Trophoblast cell (in vitro differentiated cells and primary cell): ENCODE measurements around the gene ZNF195.
"Not testable (repeated sequence)": the region's sequence is repeated elsewhere in the genome, so short reads cannot be mapped to it uniquely, and the experiment has no call there.

Experiments used
- DNase-seq, 2 donors: peaks; one replicate each; pipeline ENCODE4 v3.0.0-alpha.2; 2016
- H2AFZ ChIP-seq: 2 replicates; pipeline ENCODE4 v1.6.1; 2013; ENCODE audit warnings: low read length, moderate library complexity, mild to moderate bottlenecking; ENCODE audit not compliant: insufficient read depth, poor library complexity
- H2AK5ac ChIP-seq: 2 replicates; pipeline ENCODE4 v1.6.1; 2013; ENCODE audit warnings: mild to moderate bottlenecking, low read length
- H2BK120ac ChIP-seq: 2 replicates; pipeline ENCODE4 v1.6.1; 2013; ENCODE audit warnings: low read length, mild to moderate bottlenecking, moderate library complexity; ENCODE audit not compliant: insufficient read depth, poor library complexity
- H2BK12ac ChIP-seq: 2 replicates; pipeline ENCODE4 v1.6.1; 2013; ENCODE audit warnings: mild to moderate bottlenecking, low read length, moderate library complexity
- H2BK5ac ChIP-seq: 2 replicates; pipeline ENCODE4 v1.6.1; 2013; ENCODE audit warnings: low read length, low read depth, moderate library complexity, mild to moderate bottlenecking; ENCODE audit not compliant: poor library complexity
- H3K14ac ChIP-seq: 2 replicates; pipeline ENCODE4 v1.6.1; 2013; ENCODE audit warnings: mild to moderate bottlenecking, low read length
- H3K18ac ChIP-seq: 2 replicates; pipeline ENCODE4 v1.6.1; 2013; ENCODE audit warnings: mild to moderate bottlenecking, low read length
- H3K23ac ChIP-seq: 2 replicates; pipeline ENCODE4 v1.6.1; 2013; ENCODE audit warnings: low read length
- H3K27ac ChIP-seq: 2 replicates; pipeline ENCODE4 v1.5.1; 2013; ENCODE audit warnings: low read depth, mild to moderate bottlenecking, inconsistent platforms, low read length, moderate library complexity
- H3K27me3 ChIP-seq: 2 replicates; pipeline ENCODE4 v1.6.1; 2013; ENCODE audit warnings: inconsistent platforms, mild to moderate bottlenecking, low read length, moderate library complexity; ENCODE audit not compliant: insufficient read depth
- H3K36me3 ChIP-seq, 2 experiments: 1 replicate in 1 of 2; 2 replicates in 1 of 2; pipeline ENCODE4 v1.6.1; 2013; ENCODE audit warnings: low read length in 2 of 2, mild to moderate bottlenecking in 2 of 2, moderate library complexity in 1 of 2; ENCODE audit not compliant: insufficient read depth in 2 of 2, control insufficient read depth in 1 of 2
- H3K4ac ChIP-seq: 2 replicates; pipeline ENCODE4 v1.6.1; 2013; ENCODE audit warnings: low read depth, mild to moderate bottlenecking, low read length, moderate library complexity
- H3K4me1 ChIP-seq, 2 experiments: 1 replicate in 1 of 2; 2 replicates in 1 of 2; pipeline ENCODE4 v1.6.1; 2013; ENCODE audit warnings: low read length in 2 of 2, mild to moderate bottlenecking in 2 of 2, moderate library complexity in 1 of 2; ENCODE audit not compliant: insufficient read depth in 2 of 2, control insufficient read depth in 1 of 2
- H3K4me2 ChIP-seq: 2 replicates; pipeline ENCODE4 v1.6.1; 2013; ENCODE audit warnings: inconsistent platforms, mild to moderate bottlenecking, low read length, moderate library complexity
- H3K4me3 ChIP-seq: 2 replicates; pipeline ENCODE4 v1.5.1; 2013; ENCODE audit warnings: mild to moderate bottlenecking, low read depth, low read length, inconsistent platforms
- H3K79me1 ChIP-seq: one replicate; pipeline ENCODE4 v1.6.1; 2013; ENCODE audit warnings: low read length
- H3K79me2 ChIP-seq: 2 replicates; pipeline ENCODE4 v1.6.1; 2013; ENCODE audit warnings: low read length, mild to moderate bottlenecking; ENCODE audit not compliant: control insufficient read depth, insufficient read depth, poor library complexity
- H3K9ac ChIP-seq: 2 replicates; pipeline ENCODE4 v1.6.1; 2013; ENCODE audit warnings: mild to moderate bottlenecking, low read length
- H3K9me3 ChIP-seq: 2 replicates; pipeline ENCODE4 v1.6.1; 2013; ENCODE audit warnings: low read depth, mild to moderate bottlenecking, control low read depth, inconsistent platforms, low read length; ENCODE audit not compliant: insufficient read depth
- H4K12ac ChIP-seq: 2 replicates; pipeline ENCODE4 v1.6.1; 2013; ENCODE audit warnings: low read depth, mild to moderate bottlenecking, low read length, moderate library complexity
- H4K8ac ChIP-seq: 2 replicates; pipeline ENCODE4 v1.6.1; 2013; ENCODE audit warnings: low read depth, mild to moderate bottlenecking, low read length, moderate library complexity
- H4K91ac ChIP-seq: one replicate; pipeline ENCODE4 v1.6.1; 2013; ENCODE audit warnings: low read depth, mild to moderate bottlenecking, low read length, moderate library complexity
- WGBS: extraction: QIAGEN DNeasy Blood & Tissue Kit; methylation state at CpG from one replicate; pipeline ENCODE4 v1.1.7; 2013; ENCODE audit warnings: missing lambda C conversion rate; ENCODE audit not compliant: insufficient read length, insufficient coverage; ENCODE audit errors: extremely low coverage; 5-methylcytosine and 5-hydroxymethylcytosine counted together

Gene ZNF195

DNA sequence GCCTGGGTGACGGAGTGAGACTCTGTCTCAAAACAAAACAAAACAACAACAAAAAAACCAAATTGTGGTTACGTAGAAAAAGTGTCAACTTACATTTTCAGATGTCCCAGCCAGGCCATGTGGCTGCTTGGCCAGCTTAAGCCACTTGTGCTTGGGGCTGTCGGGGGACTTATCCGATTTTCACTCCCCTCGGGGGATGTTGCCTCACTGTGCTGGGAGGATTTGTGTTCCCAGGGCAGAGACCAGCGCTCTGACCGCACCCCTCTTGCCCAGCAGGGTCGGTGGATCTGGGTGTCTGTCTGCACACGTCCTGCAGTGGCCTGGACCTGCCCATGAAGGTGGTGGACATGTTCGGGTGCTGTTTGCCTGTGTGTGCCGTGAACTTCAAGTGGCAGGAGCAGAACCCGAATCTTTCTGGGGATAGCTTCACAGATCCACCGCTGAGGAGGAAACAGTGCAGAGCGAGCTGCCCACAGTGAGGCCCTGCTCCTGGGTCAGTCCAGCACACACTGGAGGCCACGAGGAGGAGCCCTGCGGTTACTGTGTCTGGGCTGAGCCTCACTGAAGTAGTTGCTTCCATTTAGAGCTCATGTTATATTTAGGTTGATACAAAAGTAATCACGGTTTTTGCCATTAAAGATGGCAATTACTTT, 27.4 kb upstream of the ZNF195 start:
- not testable (repeated sequence) for H3K9ac ChIP-seq, H2BK5ac ChIP-seq, H2AK5ac ChIP-seq, H3K36me3 ChIP-seq, H2AFZ ChIP-seq, H3K27me3 ChIP-seq, H4K12ac ChIP-seq, H3K4ac ChIP-seq, H3K4me1 ChIP-seq, DNase-seq, H4K8ac ChIP-seq, H3K27ac ChIP-seq, H2BK12ac ChIP-seq, H3K9me3 ChIP-seq, H3K79me2 ChIP-seq, H3K14ac ChIP-seq, H3K23ac ChIP-seq, H3K18ac ChIP-seq, H2BK120ac ChIP-seq, H3K4me2 ChIP-seq, H3K4me3 ChIP-seq, H4K91ac ChIP-seq, H3K79me1 ChIP-seq
- no CpG with 5 or more reads among the region's 17 CpGs for WGBS

DNA sequence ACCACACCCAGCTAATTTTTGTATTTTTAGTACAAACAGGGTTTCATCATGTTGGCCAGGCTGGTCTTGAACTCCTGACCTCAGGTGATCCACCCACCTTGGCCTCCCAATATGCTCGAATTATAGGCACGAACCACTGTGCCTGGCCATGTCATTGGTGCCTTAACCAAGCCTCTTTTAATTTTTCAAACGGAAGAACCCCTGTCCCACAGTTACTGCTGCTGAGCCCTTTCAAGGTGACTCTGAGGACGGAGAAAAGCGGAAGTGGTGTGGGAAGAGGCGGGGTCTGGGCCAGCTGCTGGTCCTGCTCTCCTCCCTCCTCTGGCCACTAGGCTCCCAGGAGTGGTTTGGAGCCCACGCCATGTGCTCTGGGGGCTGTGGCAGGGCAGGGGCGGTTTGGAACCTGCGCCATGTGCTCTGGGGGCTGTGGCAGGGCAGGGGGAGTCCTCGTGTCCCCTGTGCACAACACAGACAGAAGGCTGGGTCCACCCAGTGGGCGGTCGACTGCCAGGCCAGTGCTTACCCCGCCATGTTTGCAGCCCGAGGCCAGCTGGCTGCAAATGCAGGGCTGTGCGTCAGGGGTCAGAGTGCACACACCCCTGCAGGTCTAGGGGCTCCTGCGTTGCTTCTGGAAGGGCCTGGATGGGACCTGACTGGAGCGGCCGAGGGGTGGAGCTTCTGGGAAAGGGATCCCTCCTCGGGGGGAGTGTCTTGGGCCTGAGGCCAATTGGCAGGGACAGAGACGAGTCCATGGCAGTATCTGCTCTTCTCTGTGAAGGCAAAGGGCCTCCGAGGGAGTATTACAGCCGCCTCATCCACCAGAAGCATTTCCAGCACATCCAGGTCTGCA, 25.4 kb upstream of the ZNF195 start:
- not testable (repeated sequence) for H3K27ac ChIP-seq, H4K91ac ChIP-seq, H4K12ac ChIP-seq, H3K36me3 ChIP-seq, DNase-seq, H2AFZ ChIP-seq, H3K27me3 ChIP-seq, H2BK12ac ChIP-seq, H3K18ac ChIP-seq, H3K4ac ChIP-seq, H3K79me1 ChIP-seq, H3K14ac ChIP-seq, H2AK5ac ChIP-seq, H3K4me1 ChIP-seq, H3K9me3 ChIP-seq, H3K4me3 ChIP-seq, H3K23ac ChIP-seq, H3K9ac ChIP-seq, H2BK5ac ChIP-seq, H3K4me2 ChIP-seq, H4K8ac ChIP-seq, H3K79me2 ChIP-seq, H2BK120ac ChIP-seq
- no CpG with 5 or more reads among the region's 22 CpGs for WGBS

GRCh38 chr11:3402861-3403250, 23.9 kb upstream of the ZNF195 start:
- H2BK120ac ChIP-seq, H2AFZ ChIP-seq, H3K4ac ChIP-seq, H4K91ac ChIP-seq, H4K12ac ChIP-seq, H3K4me1 ChIP-seq, H3K9me3 ChIP-seq, H2AK5ac ChIP-seq, H3K9ac ChIP-seq, H2BK12ac ChIP-seq, H3K36me3 ChIP-seq, H4K8ac ChIP-seq, H3K14ac ChIP-seq, H3K4me3 ChIP-seq, H3K79me1 ChIP-seq, H3K27ac ChIP-seq, H2BK5ac ChIP-seq, H3K79me2 ChIP-seq, H3K18ac ChIP-seq, H3K27me3 ChIP-seq, H3K23ac ChIP-seq, H3K4me2 ChIP-seq, DNase-seq: not testable (repeated sequence)
- WGBS = no CpG with 5 or more reads among the region's 8 CpGs

GRCh38 chr11:3402181-3402860, 23.4 kb upstream of the ZNF195 start:
- H3K23ac ChIP-seq, H3K27ac ChIP-seq, H3K9ac ChIP-seq, H3K4me2 ChIP-seq, H2BK120ac ChIP-seq, H3K4ac ChIP-seq, H3K14ac ChIP-seq, H3K36me3 ChIP-seq, H4K12ac ChIP-seq, H4K91ac ChIP-seq, H3K4me1 ChIP-seq, H4K8ac ChIP-seq, H2BK12ac ChIP-seq, H2BK5ac ChIP-seq, H3K79me1 ChIP-seq, H2AK5ac ChIP-seq, H3K79me2 ChIP-seq, H3K4me3 ChIP-seq, H2AFZ ChIP-seq, DNase-seq, H3K18ac ChIP-seq, H3K27me3 ChIP-seq, H3K9me3 ChIP-seq: not testable (repeated sequence)
- no CpG with 5 or more reads among the region's 18 CpGs for WGBS
